Tibial artery (tissue), 4 donors: ENCODE data around the gene EFEMP2.
"Not testable (repeated sequence)": the region's sequence is repeated elsewhere in the genome, so short reads cannot be mapped to it uniquely, and the experiment has no call there.

Source experiments
- DNase-seq, 2 donors: peaks; one replicate each; pipeline ENCODE4 v3.0.0-alpha.2; 2019
- H3K27ac ChIP-seq, 2 donors: fragments of 200-600 bp; sonication (generic) in 1 of 2; 1 replicate in 1 of 2; 2 replicates in 1 of 2; pipeline ENCODE4 v1.5.1; 2018 to 2019; ENCODE audit warnings: mild to moderate bottlenecking in 1 of 2
- H3K27me3 ChIP-seq, 2 donors: fragments of 200-600 bp; sonication (generic) in 1 of 2; one replicate each; pipeline versions ENCODE4 v1.5.1 to v1.6.0; 2016 to 2019
- H3K36me3 ChIP-seq, 3 donors: fragments of 200-600 bp; sonication (generic) in 2 of 3; one replicate each; pipeline ENCODE4 v1.5.1; 2016 to 2019; ENCODE audit warnings: mild to moderate bottlenecking in 2 of 3
- H3K4me1 ChIP-seq, 4 donors: fragments of 200-600 bp; sonication (generic) in 2 of 4; 1 replicate in 3 of 4; 2 replicates in 1 of 4; pipeline ENCODE4 v1.5.1; 2016 to 2019
- H3K4me3 ChIP-seq, 2 donors: fragments of 200-600 bp; sonication (generic) in 1 of 2; 1 replicate in 1 of 2; 2 replicates in 1 of 2; pipeline ENCODE4 v1.5.1; 2018 to 2019; ENCODE audit warnings: mild to moderate bottlenecking in 2 of 2
- H3K9me3 ChIP-seq, 3 donors: fragments of 200-600 bp; sonication (generic) in 1 of 3; one replicate each; pipeline ENCODE4 v1.5.1; 2016 to 2019
- CTCF ChIP-seq, 2 experiments: fragments of 200-600 bp in 1 of 2; fragments of 450-650 bp in 1 of 2; IDR thresholded peaks; one replicate each; pipeline ENCODE4 v1.5.1; 2017 to 2019; ENCODE audit warnings: antibody characterized with exemption in 2 of 2, mild to moderate bottlenecking in 1 of 2, moderate library complexity in 1 of 2
- intact Hi-C: fragments of 100-400 bp; cut with DNase I; formaldehyde crosslinking; loops from one replicate; pipeline ENCODE4 v1.15.0; 2023; ENCODE audit warnings: low total_unique reads

Gene EFEMP2

GRCh38 chr11:65849366-65849765 lies 23.2 kb downstream of the EFEMP2 start:
- intact Hi-C loops = no loop called here
- Histone ChIP-seq H3K27me3 (no peaks in the 10 kb centered on the region), H3K4me3 (no peak overlapping the region), H3K9me3 (peaks cover 0 to 4% (median 0%) of the 10 kb centered on the region in 3 donors), H3K36me3 (peaks cover 32 to 42% (median 41%) of the 10 kb centered on the region in 3 donors), H3K27ac (no peak overlapping the region), H3K4me1 (peaks cover 0 to 11% (median 3%) of the 10 kb centered on the region in 4 donors)
- no peak for TF ChIP-seq CTCF (IDR thresholded peaks at IDR 0.05)
- DNase-seq = no peak

- H3K27ac ChIP-seq, H3K9me3 ChIP-seq, intact Hi-C loops, H3K4me1 ChIP-seq, H3K4me3 ChIP-seq, H3K27me3 ChIP-seq: not testable (repeated sequence)
- peaks cover 25 to 35% (median 35%) of the 10 kb centered on the region in 3 donors for H3K36me3 ChIP-seq
- peak in 1 of 2 donors; percentile 5 for DNase-seq
Observed at GRCh38 chr11:65848693-65849092, 23.9 kb downstream of the EFEMP2 start.

- Histone ChIP-seq H3K36me3 (peaks cover 16 to 26% (median 25%) of the 10 kb centered on the region in 3 donors), H3K4me1 (no peaks in the 10 kb centered on the region), H3K4me3 (no peak overlapping the region), H3K9me3 (peaks cover 0 to 4% (median 0%) of the 10 kb centered on the region in 3 donors), H3K27me3 (no peaks in the 10 kb centered on the region), H3K27ac (no peak overlapping the region)
- TF ChIP-seq CTCF (IDR thresholded peaks at IDR 0.05) = no peak
- intact Hi-C loops = no loop called here
- no peak for DNase-seq
Observed at GRCh38 chr11:65847746-65848145, 24.9 kb downstream of the EFEMP2 start.

- H3K9me3 ChIP-seq = no peaks in the 10 kb centered on the region
- H3K4me3 ChIP-seq = no peak overlapping the region
- no peaks in the 10 kb centered on the region for H3K27me3 ChIP-seq
- intact Hi-C loops = no loop called here
- H3K36me3 ChIP-seq = no peaks in the 10 kb centered on the region
- no peaks in the 10 kb centered on the region for H3K4me1 ChIP-seq
- TF ChIP-seq CTCF (IDR thresholded peaks at IDR 0.05) = no peak
- no peak for DNase-seq
- no peak overlapping the region for H3K27ac ChIP-seq
Observed at GRCh38 chr11:65844231-65844872, 28.2 kb downstream of the EFEMP2 start.

- no peak overlapping the region for H3K27ac ChIP-seq
- no peak for TF ChIP-seq CTCF (IDR thresholded peaks at IDR 0.05)
- no peaks in the 10 kb centered on the region for H3K27me3 ChIP-seq
- no peak for DNase-seq
- H3K9me3 ChIP-seq = no peaks in the 10 kb centered on the region
- intact Hi-C loops = no loop called here
- H3K36me3 ChIP-seq = no peaks in the 10 kb centered on the region
- no peak overlapping the region for H3K4me3 ChIP-seq
- H3K4me1 ChIP-seq = no peaks in the 10 kb centered on the region
Observed at GRCh38 chr11:65843811-65844210, 28.8 kb downstream of the EFEMP2 start.

DNA sequence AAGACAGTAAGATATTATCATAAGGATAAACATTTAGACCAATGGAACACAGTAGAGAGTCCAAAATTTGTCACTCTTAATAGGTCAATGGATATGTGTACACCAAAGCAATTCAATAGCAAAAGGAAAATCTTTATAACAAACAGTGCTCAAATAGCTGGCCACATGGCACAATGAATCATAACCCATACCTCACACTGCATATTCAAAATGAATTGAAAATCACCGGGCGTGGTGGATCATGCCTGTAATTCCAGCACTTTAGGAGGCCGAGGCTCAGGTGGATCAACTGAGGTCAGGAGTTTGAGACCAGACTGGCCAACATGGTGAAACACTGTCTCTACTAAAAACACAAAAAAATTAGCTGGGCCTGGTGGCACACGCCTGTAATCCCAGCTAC lies 30.5 kb downstream of the EFEMP2 start:
- no peaks in the 10 kb centered on the region for H3K4me1 ChIP-seq
- H3K36me3 ChIP-seq = no peaks in the 10 kb centered on the region
- TF ChIP-seq CTCF (IDR thresholded peaks at IDR 0.05) = no peak
- intact Hi-C loops = no loop called here
- no peaks in the 10 kb centered on the region for H3K27me3 ChIP-seq
- H3K4me3 ChIP-seq = no peak overlapping the region
- no peak for DNase-seq
- H3K9me3 ChIP-seq = no peaks in the 10 kb centered on the region
- no peak overlapping the region for H3K27ac ChIP-seq
